Posterior cingulate gyrus (tissue), 11 donors: ENCODE measurements around the gene AGBL3.
"Not testable (repeated sequence)": the region's sequence is repeated elsewhere in the genome, so short reads cannot be mapped to it uniquely, and the experiment has no call there.

Experiments used
- DNase-seq, 10 donors: peaks; one replicate each; pipeline versions ENCODE4 v3.0.0 to v3.0.0-alpha.2; 2020 to 2021; ENCODE audit warnings: mixed read lengths in 3 of 10
- intact Hi-C: fragments of 100-400 bp; cut with DNase I; formaldehyde crosslinking; loops from one replicate; pipeline ENCODE4 v1.15.1; 2023

Gene AGBL3

DNA sequence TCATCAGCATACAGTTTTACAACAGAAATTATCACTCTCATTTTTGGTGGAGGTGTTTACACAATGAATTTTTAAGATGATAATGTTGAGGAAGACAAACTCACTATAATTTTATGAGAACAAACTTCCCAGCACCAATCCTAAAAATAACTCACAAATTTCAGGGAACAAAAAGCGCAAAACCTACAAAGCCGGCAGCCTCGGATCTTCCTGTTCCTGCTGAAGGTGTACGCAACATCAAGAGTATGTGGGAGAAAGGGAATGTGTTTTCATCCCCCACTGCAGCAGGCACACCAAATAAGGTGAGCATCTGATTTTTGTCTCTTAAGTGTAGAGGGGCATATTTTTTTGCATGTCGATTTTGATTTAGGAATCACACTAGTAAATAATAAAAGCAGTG is 26.5 kb upstream of the AGBL3 start:
- intact Hi-C loops: no loop called here
- DNase-seq: no peak

- no peak for DNase-seq
- intact Hi-C loops: no loop called here
Measured at GRCh38 chr7:134962270-134962780, 24.0 kb upstream of the AGBL3 start.

DNA sequence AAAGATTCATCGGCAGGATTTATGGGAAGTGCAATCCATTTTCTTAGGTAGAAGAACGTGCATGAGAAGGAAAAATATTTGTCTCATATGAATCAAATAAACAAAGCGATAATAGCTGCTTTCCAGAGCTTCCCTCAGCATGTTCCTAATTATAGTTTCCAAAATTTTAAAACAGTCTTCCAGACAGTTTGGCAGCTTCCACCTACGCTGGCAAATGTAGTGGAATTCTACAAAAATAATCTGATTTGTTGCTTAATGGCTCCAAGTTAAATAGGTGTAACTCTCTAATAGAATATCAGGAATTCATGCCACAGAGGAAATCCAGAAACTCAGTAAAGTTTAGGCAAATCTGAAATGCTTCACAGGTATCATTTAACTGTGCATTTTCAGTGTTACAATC is 23.3 kb upstream of the AGBL3 start:
- no peak for DNase-seq
- intact Hi-C loops: no loop called here

DNA sequence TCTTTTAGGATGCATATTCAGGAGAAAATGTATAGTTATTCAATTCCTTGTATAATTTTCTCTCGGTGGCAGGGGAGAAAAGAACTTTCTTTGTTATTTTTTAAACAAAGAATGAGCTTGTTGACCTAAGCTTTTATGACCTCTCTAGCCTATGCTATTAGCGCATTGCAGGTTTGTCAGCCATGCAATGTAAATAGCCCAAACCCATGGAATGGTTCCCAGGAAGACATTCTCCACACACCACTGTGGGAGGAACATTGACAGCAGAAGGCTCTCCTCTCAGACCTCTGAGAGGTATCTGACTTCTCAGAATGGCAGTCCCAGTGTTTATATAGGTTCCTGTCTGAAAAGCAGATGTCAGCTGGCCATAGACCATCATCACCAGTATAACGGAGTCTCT is 19.6 kb upstream of the AGBL3 start:
- no peak for DNase-seq
- intact Hi-C loops: no loop called here

GRCh38 chr7:134968110-134968509 is 18.2 kb upstream of the AGBL3 start:
- DNase-seq: no peak
- intact Hi-C loops: no loop called here

- DNase-seq, intact Hi-C loops: not testable (repeated sequence)
Measured at GRCh38 chr7:134981645-134982044, 4.7 kb upstream of the AGBL3 start.

GRCh38 chr7:134985894-134986362 is 380 bp upstream of the AGBL3 start:
- no peak for DNase-seq
- intact Hi-C loops: loop anchor here (1.0 kb wide), 1 partner anchor 184 kb away; the partner anchor contains the start of gene CYREN

DNA sequence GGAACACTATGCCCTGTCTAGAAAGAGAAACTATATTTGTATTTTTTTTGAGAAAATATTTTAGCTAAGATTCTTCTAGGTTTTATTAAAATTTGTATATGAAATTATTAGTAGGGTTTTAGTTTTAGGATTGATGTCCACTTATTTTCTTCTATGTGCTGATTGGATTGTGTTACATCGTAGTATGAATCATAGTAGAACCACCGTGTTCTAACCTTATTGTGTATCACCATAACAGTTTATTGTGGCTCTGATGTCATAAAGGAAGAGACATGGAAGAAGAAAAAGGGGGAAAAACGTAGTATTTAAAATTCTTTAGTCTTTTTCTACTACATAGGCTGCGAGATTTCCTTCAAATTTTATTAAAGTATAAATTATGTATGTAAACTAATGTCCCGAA is 1.9 kb downstream of the AGBL3 start:
- no peak for DNase-seq
- intact Hi-C loops: no loop called here

GRCh38 chr7:134991469-134992339 is 5.4 kb downstream of the AGBL3 start:
- intact Hi-C loops: no loop called here

DNA sequence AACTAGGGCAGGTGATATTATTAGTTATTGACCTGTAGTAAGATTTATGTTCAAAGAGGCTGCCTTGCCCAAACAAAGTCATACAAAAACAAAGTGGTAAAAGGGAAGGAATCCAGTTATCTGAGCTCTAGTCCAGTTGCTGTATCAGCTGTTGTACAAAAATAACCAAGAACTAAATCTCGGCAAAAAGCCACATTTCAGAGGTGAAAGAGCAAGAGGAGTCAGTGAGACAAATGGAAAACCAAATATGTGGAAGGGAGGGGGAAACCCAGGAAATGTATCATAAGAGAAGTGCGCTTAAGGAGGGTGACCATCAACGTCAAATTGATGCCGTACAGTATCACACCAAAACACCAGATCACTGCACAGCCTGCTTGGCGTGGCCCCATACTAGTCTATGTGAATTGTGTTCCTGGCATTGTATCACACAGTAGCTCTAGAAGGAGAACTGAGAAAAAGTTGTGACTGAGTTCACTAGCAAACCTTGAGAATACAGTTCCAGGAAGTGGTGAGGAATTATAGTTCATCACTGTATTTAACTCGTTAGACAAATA is 6.4 kb downstream of the AGBL3 start:
- intact Hi-C loops: no loop called here
- DNase-seq: no peak

More at GRCh38 chr7:134991469-134992339, 5.4 kb downstream of the AGBL3 start:
- no peak for DNase-seq

GRCh38 chr7:134993877-134994456 is 7.7 kb downstream of the AGBL3 start:
- intact Hi-C loops: no loop called here
- DNase-seq: no peak

- intact Hi-C loops: no loop called here
- DNase-seq: no peak
Measured at GRCh38 chr7:134995239-134996096, 9.2 kb downstream of the AGBL3 start.

GRCh38 chr7:134996097-134996550 is 9.8 kb downstream of the AGBL3 start:
- intact Hi-C loops: no loop called here
- DNase-seq: no peak

DNA sequence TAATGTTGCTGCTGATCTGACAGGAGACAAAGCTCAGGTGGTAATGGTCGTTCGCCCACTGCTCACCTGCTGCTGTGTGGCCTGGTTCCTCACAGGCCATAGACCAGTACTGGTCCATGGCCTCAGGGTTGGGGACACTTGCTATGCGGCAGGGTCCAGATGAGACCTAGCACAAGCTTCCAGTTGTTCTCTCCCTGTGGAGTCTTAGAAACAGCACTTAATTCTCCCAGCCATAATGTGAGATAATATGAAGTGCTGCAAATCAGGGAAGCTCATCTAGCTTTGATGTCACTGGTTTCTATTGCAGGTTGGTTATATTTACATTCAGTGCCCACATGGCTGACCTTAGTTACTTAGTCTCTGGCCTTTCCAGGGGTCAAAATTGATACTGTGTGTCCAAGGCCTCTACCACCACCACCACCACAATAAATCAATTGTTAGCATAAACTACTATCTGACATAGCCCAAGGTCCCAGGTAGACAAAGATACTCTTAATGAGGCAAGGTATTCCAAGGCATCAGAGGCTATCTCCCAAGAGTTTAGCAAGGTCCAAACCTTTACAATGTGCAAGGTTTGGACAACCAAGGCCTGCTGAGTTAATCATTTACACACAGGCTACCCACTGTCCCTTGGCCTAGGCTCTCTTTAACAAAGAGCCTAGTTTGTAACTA is 11.0 kb downstream of the AGBL3 start:
- DNase-seq: no peak
- intact Hi-C loops: no loop called here

- intact Hi-C loops: no loop called here
Measured at GRCh38 chr7:134999136-134999535, 12.8 kb downstream of the AGBL3 start.

DNA sequence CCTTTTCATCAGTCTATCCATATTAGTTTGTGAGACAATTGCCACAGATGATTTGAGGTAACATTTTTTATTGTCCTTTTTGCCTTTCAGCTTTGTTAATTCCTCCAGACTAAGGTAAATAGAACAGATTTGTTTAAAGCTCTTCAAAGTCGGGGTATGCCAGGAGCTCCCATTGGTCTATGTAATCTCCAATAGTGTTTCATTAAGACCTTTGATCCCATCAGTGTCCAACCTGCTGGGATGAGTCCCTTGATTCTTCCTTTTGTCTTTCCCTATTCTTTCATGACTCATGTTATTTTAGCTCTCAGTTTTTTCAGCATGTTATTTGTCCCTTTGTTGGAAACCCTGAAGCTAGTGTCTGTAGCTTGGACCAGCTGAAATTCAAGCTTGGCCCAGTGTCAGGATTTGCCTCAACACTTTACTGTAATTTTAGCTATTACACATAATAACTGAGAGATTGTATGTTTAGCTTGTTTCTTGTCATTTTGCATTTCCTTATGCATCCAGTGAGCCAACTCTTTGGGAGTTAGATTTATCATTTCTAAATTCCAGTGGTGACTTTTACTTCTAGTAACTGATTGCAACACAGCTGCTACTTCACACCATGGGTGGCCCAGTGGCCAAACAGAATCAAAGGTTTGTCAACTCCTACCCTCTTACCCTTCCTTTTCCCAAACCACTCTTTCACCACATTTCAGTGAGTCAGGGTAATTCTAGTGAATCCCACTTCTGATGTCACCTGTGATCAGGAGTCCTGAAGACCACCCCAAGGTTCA is 15.3 kb downstream of the AGBL3 start:
- no peak for DNase-seq
- intact Hi-C loops: no loop called here

More at GRCh38 chr7:134999136-134999535, 12.8 kb downstream of the AGBL3 start:
- no peak for DNase-seq

- no peak for DNase-seq
- intact Hi-C loops: no loop called here
Measured at GRCh38 chr7:135012229-135012628, 25.9 kb downstream of the AGBL3 start.

DNA sequence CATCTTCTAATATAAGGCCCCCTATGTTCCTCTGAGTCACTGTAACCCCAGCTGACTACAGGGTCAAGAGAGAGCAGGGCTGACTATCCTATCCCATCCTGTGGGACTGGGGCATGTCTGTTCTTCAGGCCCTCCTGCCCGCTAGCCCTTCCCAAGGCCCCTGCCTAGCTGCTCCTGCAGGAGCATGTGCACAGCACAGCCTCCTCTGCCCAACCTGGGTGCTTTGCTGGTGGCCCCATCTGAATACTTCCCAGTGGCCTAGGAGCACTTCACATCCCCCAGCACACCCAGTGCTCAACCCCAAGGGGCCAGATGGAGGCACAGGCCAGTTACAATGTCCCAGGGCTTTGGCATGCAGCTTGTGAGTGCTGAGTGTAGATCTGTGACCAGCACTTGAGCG is 37.3 kb downstream of the AGBL3 start:
- DNase-seq: peak in 1 of 10 donors; percentile 64
- intact Hi-C loops: no loop called here

GRCh38 chr7:135035252-135035651 is 48.9 kb downstream of the AGBL3 start:
- no peak for DNase-seq
- intact Hi-C loops: no loop called here
